TTC549 (cell line): Measurements from ENCODE around the gene CAMTA1.
"Not testable (repeated sequence)": the region's sequence is repeated elsewhere in the genome, so short reads cannot be mapped to it uniquely, and the experiment has no call there.

Source experiments
- FAIRE-seq: peaks from 2 replicates; lab custom pipeline; 2012; peaks lifted over from hg19 to GRCh38; lab: Jason Lieb, UNC

The CAMTA1 gene

DNA sequence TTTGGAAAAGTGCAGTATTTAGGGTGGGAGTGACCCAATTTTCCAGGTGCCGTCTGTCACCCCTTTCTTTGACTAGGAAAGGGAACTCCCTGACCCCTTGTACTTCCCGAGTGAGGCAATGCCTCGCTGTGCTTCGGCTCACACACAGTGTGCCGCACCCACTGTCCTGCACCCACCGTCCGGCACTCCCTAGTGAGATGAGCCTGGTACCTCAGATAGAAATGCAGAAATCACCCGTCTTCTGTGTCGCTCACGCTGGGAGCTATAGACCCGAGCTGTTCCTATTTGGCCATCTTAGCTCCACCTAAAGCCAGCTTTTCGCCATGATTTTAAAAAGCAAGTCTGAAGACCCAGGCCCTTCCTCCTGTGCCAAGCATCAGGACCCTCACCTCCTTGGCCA is 632.4 kb downstream of the CAMTA1 start:
- FAIRE-seq: not testable (repeated sequence)

- no peak for FAIRE-seq
These were observed 633.3 kb downstream of the CAMTA1 start for GRCh38 chr1:7418442-7419080.

GRCh38 chr1:7420098-7420445 is 634.8 kb downstream of the CAMTA1 start:
- no peak for FAIRE-seq

DNA sequence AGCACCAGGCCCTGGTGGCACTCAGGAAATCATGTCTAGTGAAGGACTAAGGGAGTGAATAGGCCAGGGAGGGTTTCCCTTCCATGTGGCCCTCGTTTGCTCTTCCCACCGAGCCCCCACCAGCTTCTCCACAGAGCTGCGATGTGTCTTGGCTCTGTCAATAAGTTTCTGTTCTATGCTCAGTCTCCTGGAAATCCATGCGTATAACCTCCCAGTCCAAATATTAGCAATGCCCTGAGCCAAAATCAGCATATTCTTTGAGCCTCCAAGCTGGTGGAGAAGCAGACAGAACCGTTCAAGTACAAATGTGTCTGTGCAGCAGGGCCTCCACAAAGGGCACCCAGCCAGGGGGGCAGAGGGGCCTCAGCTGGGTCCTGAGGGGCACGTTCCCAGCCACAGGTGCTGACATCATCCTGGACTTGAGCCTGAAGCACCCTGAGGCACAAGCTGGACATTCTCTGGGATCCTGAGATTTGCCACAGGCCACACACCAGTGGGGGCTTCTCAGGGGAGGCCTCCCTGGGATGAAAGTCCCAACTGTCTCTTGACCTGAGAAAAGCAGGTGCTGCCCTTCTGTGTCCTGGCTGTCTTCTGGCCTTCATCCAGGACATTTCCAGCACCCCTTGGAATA is 635.3 kb downstream of the CAMTA1 start:
- no peak for FAIRE-seq

DNA sequence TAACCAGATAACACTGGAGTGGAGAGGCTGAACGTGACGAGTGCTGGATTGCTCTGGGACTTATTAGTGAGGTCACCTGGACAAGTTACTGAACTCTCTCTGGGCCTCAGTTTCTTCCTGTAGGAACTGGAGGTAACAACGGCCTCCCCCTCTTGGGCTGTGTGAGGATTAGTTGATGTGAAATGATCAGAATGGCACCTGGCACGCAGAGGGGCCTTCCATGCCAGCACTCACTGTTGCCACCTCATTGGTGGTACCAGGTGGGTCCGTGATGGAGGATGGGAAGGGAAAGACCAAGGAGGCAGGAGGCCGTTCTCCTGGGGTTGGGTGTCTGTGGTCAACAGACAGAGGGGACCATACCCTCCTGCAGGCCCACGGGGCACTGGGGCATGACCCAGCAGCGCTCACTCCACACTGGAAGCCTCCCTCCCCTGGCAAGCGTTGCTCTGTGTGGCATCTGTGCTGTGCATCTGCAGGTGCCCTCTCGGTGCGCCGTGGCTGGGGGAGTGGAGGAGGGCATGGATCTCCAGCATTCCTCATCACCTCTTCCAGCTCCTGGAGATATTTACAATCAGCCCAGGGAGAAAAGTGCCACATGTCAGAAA is 636.3 kb downstream of the CAMTA1 start:
- no peak for FAIRE-seq

- no peak for FAIRE-seq
These were observed 636.8 kb downstream of the CAMTA1 start for GRCh38 chr1:7422081-7422480.

DNA sequence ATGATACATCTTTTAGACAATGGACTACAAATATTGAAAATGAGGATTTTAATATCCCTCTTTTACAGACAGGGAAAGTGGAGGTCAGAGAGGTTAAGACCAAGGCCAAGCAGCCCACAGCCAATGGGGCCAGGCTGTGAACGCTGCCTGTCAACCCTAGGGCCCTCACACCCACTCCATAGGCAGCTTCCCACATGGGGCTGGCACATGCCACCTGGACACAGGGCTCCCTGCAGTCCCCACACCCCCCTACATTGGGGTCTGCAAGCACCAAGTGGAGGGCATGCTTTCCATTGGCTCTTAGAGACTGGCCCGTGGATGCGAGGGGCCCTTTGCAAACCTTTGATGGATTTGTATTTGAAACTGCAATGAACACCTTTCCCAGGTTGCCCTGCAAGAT is 637.3 kb downstream of the CAMTA1 start:
- no peak for FAIRE-seq

DNA sequence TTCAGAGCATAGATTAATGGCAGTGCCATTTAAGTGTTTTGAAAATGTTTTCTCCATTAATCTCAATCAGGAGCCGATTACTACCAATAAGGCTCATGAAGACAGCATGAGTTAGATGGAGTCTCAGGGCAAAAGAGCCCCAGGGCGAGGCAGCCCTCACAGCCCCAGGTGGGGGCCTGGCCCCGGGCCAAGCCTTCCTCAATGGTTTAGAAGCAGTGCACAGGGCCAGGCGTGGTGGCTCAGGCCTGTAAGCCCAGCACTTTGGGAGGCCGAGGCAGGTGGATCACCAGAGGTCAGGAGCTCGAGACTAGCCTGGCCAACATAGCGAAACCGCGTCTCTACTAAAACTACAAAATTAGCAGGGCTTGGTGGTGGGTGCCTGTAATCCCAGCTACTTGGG is 637.7 kb downstream of the CAMTA1 start:
- FAIRE-seq: no peak

- no peak for FAIRE-seq
These were observed 639.2 kb downstream of the CAMTA1 start for GRCh38 chr1:7424352-7424890.

GRCh38 chr1:7425229-7425628 is 640.0 kb downstream of the CAMTA1 start:
- FAIRE-seq: no peak

DNA sequence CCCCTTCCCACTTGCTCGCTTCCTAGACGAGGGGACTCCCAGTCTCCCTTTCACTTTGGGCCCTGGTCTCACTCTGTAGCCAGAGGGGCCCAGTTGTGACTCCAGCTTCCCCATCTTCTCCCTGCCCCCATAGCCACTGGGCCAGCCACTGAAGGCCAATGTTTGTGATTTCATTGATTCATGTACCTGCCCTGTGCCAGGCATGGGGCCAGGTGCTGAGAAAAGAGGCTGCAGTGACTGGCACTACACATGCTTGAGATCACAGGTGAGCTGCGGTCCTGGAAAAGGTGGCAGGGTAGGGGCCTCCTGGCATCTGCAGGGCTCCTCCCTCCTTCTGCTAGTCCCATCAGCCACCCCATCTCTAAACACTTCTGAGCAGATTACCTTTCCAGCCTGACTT is 640.5 kb downstream of the CAMTA1 start:
- no peak for FAIRE-seq

DNA sequence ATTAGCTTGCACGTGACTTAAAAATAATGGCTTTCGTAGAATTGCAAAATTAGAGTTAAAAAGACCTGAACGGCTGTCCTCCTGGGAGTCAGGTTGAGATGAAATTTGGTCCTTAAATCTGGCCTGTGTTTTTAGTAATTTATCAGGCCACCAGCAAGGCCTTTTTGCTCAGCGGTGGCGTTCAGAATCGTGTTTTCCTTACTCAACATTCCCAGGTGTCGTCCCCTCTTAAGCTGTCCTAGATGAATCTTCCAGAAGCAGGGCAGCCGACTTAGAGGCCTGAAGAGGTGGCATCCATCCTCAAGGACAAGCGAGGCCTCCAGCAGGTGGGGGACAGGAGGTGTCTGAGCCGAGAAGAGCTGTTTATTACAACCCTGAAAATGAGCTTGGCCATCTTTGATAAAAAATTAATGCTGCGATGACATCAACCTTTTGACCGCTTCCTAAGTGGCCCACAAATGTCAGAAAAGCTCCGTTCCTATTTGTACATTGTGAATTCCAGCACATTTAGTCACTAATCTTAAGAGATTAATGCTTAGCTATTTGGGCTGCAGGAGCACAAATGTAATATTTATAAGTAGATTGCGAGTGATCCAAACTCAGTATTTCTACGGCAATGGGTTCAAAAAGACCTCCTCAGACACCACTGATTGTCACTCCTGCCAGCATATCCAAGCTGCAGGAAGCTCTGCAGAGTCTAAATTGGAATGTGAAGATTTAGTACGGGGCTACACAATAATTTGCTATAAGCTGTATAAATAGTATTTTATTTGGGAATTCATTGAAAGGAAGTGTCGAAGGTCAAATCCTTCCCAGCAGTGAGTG is 641.7 kb downstream of the CAMTA1 start:
- FAIRE-seq: no peak

DNA sequence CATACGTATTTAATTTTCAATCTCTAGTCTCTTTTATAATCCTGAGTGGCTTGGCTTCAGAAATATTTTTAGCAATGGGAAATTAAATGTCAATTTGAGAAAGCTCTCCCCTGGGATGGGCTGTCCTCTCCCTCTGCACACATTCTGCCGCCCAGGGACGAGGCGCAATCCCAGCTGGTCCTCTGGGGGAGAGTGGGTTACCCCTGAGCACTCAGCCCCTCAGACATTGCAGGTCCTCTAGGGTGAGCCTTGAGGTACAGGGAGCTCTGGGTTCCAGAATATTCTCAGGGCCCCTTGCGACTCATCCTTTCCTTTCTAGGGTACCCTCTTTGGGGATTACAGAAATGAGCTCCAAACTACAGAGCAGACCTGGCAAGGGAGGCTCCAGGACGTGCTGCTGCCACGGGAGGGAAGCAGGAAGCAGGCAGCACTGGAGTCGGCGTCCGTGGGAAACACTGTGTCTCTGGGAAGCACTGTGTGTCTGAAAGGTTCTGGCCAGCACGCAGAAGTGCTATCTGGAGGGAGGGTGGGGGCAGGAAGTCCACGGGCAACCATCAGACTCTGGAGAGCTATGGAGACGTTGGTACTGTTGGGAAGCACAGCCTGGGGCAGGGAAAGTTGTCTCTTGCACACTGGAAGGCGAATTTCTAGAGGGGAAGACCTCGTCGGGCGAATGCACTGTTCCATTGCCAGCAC is 642.5 kb downstream of the CAMTA1 start:
- no peak for FAIRE-seq

DNA sequence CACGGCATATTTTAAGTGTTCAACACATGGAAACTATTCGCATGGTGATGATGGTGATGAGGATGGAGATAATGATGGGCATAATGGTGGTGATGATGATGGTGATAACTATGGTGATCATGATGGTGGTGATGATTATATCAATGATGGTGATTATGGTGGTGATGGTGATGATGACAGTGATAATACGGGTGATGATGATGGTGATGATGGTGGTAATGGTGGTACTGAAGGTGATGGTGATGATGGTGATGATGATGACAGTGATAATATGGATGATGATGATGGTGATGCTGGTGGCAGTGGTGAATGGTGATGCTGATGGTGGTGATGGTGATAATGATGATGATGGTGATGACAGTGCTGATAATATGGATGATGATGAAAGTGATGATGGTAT is 644.0 kb downstream of the CAMTA1 start:
- no peak for FAIRE-seq

GRCh38 chr1:7430047-7430608 is 644.9 kb downstream of the CAMTA1 start:
- no peak for FAIRE-seq

GRCh38 chr1:7430691-7431090 is 645.4 kb downstream of the CAMTA1 start:
- FAIRE-seq: no peak

DNA sequence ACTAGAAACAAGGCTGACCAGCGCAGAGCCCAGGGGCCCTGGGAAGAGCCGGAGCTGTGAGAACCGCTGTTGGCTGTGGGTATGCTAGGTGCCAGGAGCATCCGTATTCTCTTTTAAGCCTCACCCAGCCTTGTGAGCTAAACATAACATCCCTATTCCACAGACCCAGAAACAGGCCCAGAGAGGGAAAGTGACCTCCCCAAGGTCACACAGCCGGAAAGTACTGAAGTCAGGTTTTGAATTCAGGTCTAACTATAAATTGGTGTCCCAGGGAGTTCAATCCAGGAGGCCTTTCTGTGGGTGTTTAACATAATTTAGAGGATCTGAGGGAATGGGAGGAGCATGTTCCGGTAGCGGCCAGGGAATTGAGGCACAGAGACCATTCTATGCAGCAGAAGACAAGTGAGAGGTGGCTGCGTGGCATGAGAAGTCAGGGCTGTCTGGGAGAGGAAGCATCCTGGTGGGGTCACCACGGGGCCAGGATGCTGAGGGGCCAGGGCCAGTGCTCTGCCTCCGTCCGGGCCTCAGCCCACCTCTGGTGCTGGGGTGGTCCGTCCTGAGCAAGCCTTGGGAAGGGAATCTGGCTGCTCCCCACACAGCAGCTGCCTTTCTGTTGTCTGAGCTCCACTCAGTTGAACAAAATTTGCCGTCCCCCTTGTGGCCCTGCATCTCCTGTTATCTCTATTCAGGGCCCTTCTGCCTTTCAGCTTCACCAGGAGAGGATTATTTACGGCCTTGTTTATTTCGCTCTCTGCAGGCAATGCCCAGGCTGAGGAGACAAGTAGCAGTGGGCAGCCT is 647.0 kb downstream of the CAMTA1 start:
- no peak for FAIRE-seq

- no peak for FAIRE-seq
These were observed 647.7 kb downstream of the CAMTA1 start for GRCh38 chr1:7432900-7433380.

DNA sequence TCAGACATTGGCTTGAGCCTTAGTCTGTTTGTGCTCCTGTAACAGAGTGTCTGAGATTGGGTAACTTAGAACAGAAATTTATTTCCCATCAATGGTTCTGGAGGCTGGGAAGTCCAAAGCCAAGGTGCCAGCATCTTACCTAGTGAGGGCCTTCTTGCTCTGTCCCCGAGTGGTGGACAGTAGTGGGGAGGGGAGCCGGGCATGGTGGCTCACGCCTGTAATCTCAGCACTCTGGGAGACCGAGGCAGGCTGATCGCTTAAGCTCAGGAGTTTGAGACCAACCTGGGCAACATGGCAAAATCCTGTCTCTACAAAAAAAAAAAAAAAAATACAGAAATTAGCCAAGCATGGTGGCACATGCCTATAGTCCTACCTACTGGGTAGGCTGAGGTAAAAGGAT is 649.3 kb downstream of the CAMTA1 start:
- no peak for FAIRE-seq

- no peak for FAIRE-seq
These were observed 650.2 kb downstream of the CAMTA1 start for GRCh38 chr1:7435276-7436055.
